Measurements from ENCODE around the gene SH2B2. TPM values are rescaled to one million over a fixed set of nuclear protein-coding genes. Genes with fewer than 3 reads are reported as not detected.

The SH2B2 gene
- total and polyA plus RNA-seq, 2 experiments from 2014 or later: 5.6 to 21.9 TPM

DNA sequence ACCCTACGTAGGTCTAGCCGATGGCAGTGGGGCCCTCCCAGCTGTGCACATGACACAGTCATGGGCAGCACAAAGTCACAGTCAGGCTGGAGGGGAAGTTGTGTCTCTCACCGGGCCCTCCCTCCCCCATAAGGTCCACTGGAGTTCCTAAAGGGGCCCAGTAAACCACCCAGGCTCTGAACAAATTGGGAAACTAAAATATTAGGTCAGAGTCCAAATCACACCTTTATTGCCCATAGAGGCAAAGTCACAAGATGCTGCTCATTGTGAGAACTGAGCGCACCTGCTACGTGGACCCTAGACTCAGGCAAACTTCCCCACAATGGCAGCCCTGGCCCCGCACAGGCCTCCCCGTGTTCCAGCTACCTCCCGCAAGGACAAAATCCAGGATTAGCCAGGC lies 45.2 kb upstream of the SH2B2 start:
- Mint-ChIP-seq H3K27me3 (ENCODE audit: insufficient read depth, low read depth, poor library complexity) (peaks cover 8% of the 10 kb centered on the region), H3K4me3 (no peak overlapping the region), H3K9me3 (no peaks in the 10 kb centered on the region), H3K27ac (no peak overlapping the region), H3K36me3 (ENCODE audit: low read depth) (0 out of 3 replicates have a peak, but pooled peaks cover 17% of the 10 kb centered on the region), H3K4me1 (no peaks in the 10 kb centered on the region)
- Histone ChIP-seq H3K4me1 (ENCODE audit: insufficient read depth) (no peaks in the 10 kb centered on the region), H3K27ac (ENCODE audit: low read depth) (no peak overlapping the region), H3K36me3 (ENCODE audit: insufficient read depth) (0 out of 2 replicates have a peak, but pooled peaks cover 7% of the 10 kb centered on the region), H4K20me1 (replicated peaks; ENCODE audit: insufficient read depth) (0 out of 2 replicates have a peak, but pooled peaks cover 6% of the 10 kb centered on the region), H2AFZ (no peak overlapping the region), H3K4me3 (no peak overlapping the region), H3K79me2 (replicated peaks; ENCODE audit: insufficient read depth) (no peaks in the 10 kb centered on the region), H3K4me2 (no peak overlapping the region), H3K27me3 (ENCODE audit: insufficient read depth) (no peaks in the 10 kb centered on the region), H3F3A (replicated peaks; ENCODE audit: low read depth) (0 out of 2 replicates have a peak, but pooled peaks cover 2% of the 10 kb centered on the region), H3K9me2 (ENCODE audit: insufficient read depth) (no peaks in the 10 kb centered on the region)
- no peak for DNase-seq (ENCODE audit: low spot score)
- no peak for TF ChIP-seq ZNF114 (CRISPR knock-in tag; IDR thresholded peaks at IDR 0.05)
- TF ChIP-seq EZH2 (IDR thresholded peaks at IDR 0.05; ENCODE audit: low read depth, unreplicated experiment): no peak
- no peak for TF ChIP-seq EZH2phosphoT487 (IDR thresholded peaks at IDR 0.05; ENCODE audit: unreplicated experiment)
- TF ChIP-seq POLR2AphosphoS5 (IDR thresholded peaks at IDR 0.05; ENCODE audit: low read depth): no peak
- TF ChIP-seq, protein P1, sequence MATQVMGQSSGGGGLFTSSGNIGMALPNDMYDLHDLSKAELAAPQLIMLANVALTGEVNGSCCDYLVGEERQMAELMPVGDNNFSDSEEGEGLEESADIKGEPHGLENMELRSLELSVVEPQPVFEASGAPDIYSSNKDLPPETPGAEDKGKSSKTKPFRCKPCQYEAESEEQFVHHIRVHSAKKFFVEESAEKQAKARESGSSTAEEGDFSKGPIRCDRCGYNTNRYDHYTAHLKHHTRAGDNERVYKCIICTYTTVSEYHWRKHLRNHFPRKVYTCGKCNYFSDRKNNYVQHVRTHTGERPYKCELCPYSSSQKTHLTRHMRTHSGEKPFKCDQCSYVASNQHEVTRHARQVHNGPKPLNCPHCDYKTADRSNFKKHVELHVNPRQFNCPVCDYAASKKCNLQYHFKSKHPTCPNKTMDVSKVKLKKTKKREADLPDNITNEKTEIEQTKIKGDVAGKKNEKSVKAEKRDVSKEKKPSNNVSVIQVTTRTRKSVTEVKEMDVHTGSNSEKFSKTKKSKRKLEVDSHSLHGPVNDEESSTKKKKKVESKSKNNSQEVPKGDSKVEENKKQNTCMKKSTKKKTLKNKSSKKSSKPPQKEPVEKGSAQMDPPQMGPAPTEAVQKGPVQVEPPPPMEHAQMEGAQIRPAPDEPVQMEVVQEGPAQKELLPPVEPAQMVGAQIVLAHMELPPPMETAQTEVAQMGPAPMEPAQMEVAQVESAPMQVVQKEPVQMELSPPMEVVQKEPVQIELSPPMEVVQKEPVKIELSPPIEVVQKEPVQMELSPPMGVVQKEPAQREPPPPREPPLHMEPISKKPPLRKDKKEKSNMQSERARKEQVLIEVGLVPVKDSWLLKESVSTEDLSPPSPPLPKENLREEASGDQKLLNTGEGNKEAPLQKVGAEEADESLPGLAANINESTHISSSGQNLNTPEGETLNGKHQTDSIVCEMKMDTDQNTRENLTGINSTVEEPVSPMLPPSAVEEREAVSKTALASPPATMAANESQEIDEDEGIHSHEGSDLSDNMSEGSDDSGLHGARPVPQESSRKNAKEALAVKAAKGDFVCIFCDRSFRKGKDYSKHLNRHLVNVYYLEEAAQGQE (IDR thresholded peaks at IDR 0.05; ENCODE audit: unreplicated experiment): no peak
- TF ChIP-seq, protein P2, sequence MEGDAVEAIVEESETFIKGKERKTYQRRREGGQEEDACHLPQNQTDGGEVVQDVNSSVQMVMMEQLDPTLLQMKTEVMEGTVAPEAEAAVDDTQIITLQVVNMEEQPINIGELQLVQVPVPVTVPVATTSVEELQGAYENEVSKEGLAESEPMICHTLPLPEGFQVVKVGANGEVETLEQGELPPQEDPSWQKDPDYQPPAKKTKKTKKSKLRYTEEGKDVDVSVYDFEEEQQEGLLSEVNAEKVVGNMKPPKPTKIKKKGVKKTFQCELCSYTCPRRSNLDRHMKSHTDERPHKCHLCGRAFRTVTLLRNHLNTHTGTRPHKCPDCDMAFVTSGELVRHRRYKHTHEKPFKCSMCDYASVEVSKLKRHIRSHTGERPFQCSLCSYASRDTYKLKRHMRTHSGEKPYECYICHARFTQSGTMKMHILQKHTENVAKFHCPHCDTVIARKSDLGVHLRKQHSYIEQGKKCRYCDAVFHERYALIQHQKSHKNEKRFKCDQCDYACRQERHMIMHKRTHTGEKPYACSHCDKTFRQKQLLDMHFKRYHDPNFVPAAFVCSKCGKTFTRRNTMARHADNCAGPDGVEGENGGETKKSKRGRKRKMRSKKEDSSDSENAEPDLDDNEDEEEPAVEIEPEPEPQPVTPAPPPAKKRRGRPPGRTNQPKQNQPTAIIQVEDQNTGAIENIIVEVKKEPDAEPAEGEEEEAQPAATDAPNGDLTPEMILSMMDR (conservative IDR thresholded peaks at IDR 0.05; ENCODE audit: low read depth in 2 of 2): no peak
- no peak for TF ChIP-seq JUNB (IDR thresholded peaks at IDR 0.05; ENCODE audit: unreplicated experiment)
- TF ChIP-seq STAT1 (IDR thresholded peaks at IDR 0.05; ENCODE audit: unreplicated experiment): no peak
- TF ChIP-seq, protein P3, sequence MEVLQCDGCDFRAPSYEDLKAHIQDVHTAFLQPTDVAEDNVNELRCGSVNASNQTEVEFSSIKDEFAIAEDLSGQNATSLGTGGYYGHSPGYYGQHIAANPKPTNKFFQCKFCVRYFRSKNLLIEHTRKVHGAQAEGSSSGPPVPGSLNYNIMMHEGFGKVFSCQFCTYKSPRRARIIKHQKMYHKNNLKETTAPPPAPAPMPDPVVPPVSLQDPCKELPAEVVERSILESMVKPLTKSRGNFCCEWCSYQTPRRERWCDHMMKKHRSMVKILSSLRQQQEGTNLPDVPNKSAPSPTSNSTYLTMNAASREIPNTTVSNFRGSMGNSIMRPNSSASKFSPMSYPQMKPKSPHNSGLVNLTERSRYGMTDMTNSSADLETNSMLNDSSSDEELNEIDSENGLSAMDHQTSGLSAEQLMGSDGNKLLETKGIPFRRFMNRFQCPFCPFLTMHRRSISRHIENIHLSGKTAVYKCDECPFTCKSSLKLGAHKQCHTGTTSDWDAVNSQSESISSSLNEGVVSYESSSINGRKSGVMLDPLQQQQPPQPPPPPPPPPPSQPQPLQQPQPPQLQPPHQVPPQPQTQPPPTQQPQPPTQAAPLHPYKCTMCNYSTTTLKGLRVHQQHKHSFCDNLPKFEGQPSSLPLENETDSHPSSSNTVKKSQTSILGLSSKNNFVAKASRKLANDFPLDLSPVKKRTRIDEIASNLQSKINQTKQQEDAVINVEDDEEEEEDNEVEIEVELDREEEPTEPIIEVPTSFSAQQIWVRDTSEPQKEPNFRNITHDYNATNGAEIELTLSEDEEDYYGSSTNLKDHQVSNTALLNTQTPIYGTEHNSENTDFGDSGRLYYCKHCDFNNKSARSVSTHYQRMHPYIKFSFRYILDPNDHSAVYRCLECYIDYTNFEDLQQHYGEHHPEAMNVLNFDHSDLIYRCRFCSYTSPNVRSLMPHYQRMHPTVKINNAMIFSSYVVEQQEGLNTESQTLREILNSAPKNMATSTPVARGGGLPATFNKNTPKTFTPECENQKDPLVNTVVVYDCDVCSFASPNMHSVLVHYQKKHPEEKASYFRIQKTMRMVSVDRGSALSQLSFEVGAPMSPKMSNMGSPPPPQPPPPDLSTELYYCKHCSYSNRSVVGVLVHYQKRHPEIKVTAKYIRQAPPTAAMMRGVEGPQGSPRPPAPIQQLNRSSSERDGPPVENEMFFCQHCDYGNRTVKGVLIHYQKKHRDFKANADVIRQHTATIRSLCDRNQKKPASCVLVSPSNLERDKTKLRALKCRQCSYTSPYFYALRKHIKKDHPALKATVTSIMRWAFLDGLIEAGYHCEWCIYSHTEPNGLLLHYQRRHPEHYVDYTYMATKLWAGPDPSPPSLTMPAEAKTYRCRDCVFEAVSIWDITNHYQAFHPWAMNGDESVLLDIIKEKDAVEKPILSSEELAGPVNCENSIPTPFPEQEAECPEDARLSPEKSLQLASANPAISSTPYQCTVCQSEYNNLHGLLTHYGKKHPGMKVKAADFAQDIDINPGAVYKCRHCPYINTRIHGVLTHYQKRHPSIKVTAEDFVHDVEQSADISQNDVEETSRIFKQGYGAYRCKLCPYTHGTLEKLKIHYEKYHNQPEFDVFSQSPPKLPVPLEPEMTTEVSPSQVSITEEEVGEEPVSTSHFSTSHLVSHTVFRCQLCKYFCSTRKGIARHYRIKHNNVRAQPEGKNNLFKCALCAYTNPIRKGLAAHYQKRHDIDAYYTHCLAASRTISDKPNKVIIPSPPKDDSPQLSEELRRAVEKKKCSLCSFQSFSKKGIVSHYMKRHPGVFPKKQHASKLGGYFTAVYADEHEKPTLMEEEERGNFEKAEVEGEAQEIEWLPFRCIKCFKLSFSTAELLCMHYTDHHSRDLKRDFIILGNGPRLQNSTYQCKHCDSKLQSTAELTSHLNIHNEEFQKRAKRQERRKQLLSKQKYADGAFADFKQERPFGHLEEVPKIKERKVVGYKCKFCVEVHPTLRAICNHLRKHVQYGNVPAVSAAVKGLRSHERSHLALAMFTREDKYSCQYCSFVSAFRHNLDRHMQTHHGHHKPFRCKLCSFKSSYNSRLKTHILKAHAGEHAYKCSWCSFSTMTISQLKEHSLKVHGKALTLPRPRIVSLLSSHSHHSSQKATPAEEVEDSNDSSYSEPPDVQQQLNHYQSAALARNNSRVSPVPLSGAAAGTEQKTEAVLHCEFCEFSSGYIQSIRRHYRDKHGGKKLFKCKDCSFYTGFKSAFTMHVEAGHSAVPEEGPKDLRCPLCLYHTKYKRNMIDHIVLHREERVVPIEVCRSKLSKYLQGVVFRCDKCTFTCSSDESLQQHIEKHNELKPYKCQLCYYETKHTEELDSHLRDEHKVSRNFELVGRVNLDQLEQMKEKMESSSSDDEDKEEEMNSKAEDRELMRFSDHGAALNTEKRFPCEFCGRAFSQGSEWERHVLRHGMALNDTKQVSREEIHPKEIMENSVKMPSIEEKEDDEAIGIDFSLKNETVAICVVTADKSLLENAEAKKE (CRISPR knock-in tag; IDR thresholded peaks at IDR 0.05): no peak
- TF ChIP-seq NANOG (IDR thresholded peaks at IDR 0.05; ENCODE audit: borderline replicate concordance): no peak
- TF ChIP-seq ZNF331 (CRISPR knock-in tag; IDR thresholded peaks at IDR 0.05; ENCODE audit: low read depth): no peak
- no peak for TF ChIP-seq CREB1 (CRISPR knock-in tag; IDR thresholded peaks at IDR 0.05; ENCODE audit: low read depth)
- TF ChIP-seq, protein P4, sequence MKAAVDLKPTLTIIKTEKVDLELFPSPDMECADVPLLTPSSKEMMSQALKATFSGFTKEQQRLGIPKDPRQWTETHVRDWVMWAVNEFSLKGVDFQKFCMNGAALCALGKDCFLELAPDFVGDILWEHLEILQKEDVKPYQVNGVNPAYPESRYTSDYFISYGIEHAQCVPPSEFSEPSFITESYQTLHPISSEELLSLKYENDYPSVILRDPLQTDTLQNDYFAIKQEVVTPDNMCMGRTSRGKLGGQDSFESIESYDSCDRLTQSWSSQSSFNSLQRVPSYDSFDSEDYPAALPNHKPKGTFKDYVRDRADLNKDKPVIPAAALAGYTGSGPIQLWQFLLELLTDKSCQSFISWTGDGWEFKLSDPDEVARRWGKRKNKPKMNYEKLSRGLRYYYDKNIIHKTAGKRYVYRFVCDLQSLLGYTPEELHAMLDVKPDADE (IDR thresholded peaks at IDR 0.05): no peak
- no peak for ATAC-seq

All from GM23338 (cell line).